Activated T-cell treated with anti-CD3 and anti-CD28 coated beads, Interleukin-2, amount 50 U/mL, for 72 hours (primary cell): ENCODE measurements around the gene MGME1. TPM values are rescaled to one million over a fixed set of nuclear protein-coding genes. Genes with fewer than 3 reads are reported as not detected.

ENCODE experiments used
- ATAC-seq, 2 donors: fragments of 150-1000 bp; cut with Tn5 transposase; replicated peaks in 1 of 2; 2 replicates each; pipeline ENCODE4 v1.10.0; 2021; ENCODE audit warnings: moderate library complexity in 2 of 2, mild to moderate bottlenecking in 1 of 2
- DNase-seq, 2 donors: peaks; one replicate each; pipeline ENCODE4 v3.0.0; 2021 to 2022; ENCODE audit warnings: mixed read lengths in 1 of 2
- H3K27ac Mint-ChIP-seq: one replicate; pipeline ENCODE4 v1.8.0; 2022; ENCODE audit warnings: mild to moderate bottlenecking, moderate library complexity, mixed read lengths
- H3K27me3 Mint-ChIP-seq: one replicate; pipeline ENCODE4 v1.8.0; 2022; ENCODE audit warnings: low read depth, mixed read lengths
- H3K36me3 Mint-ChIP-seq, 2 donors: one replicate each; pipeline ENCODE4 v1.8.0; 2022; ENCODE audit warnings: mixed read lengths in 2 of 2, mild to moderate bottlenecking in 1 of 2; ENCODE audit not compliant: insufficient read depth in 2 of 2
- H3K4me1 Mint-ChIP-seq: one replicate; pipeline ENCODE4 v1.8.0; 2022; ENCODE audit warnings: low read depth, mixed read lengths
- H3K4me3 Mint-ChIP-seq, 2 donors: one replicate each; pipeline ENCODE4 v1.8.0; 2022; ENCODE audit warnings: mild to moderate bottlenecking in 2 of 2, mixed read lengths in 2 of 2, moderate library complexity in 2 of 2
- H3K9me3 Mint-ChIP-seq, 2 donors: one replicate each; pipeline ENCODE4 v1.8.0; 2022; ENCODE audit warnings: mixed read lengths in 2 of 2
- total RNA-seq, 2 donors: library from RNA; stranded (reverse); gene quantifications; one replicate each; pipeline ENCODE4 v1.2.3, GENCODE V29; 2022

The MGME1 gene, protein sequence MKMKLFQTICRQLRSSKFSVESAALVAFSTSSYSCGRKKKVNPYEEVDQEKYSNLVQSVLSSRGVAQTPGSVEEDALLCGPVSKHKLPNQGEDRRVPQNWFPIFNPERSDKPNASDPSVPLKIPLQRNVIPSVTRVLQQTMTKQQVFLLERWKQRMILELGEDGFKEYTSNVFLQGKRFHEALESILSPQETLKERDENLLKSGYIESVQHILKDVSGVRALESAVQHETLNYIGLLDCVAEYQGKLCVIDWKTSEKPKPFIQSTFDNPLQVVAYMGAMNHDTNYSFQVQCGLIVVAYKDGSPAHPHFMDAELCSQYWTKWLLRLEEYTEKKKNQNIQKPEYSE
- total RNA-seq: 10 to 100 TPM; 41.1 to 47.0 TPM

DNA sequence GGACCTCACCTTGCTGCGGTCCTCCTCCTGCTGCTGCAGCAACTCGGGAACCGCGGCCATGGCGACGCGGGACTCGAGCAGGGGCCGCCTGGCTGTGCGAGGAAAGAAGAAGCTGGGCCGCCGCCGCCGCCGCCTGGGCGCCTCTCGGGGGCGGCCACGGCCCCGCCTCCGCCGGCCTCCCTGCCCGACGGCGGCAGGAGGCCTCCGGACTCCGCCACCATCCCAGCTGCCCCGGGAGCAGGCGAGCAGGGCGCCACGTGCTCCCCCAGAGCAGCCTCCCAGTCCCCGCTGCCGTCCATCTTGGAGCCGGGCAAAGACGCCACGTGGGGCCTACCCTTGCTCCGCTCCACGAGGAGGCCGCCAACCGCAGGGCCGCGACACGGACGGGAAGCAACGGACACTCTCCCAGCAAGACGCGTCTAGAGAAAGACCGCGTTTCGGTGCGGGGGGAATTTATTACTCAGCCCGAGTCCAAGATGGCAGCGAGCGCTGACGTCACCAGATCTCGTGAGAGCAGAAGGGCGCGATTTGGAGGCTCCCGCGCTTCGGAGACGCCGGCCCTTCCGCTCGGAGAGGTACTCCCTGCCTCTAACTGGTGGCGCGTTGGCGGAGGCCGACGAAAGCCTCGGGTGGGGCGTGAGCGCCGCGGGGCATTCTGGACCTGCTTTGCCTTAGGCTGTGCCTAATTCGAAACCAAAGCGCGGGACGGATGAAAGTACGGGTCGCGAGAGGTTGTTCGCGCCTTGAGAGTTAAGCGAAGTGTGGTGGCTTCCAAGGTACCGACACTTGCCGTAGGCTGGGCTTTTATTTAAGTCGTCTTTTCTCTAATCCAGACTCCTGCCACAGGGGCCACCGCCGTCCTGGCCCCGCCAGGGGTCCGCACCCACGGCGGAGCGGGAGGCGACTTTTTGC, at the start of gene MGME1, which contains the start of gene SNX5:
Gene MGME1 (plus strand): TSS at position 653 of the 912 bp plus-strand sequence. CDS start 842 bp downstream, outside the sequence.
Gene SNX5 (minus strand): TSS at position 429 of the 912 bp plus-strand sequence. CDS start 369 bp downstream, at position 60.
- peak within 1 kb of the TSS; percentile 100 for H3K27ac Mint-ChIP-seq
- no peaks in the 10 kb centered on the region for H3K9me3 Mint-ChIP-seq
- H3K36me3 Mint-ChIP-seq: peaks cover 25 to 49% of the 10 kb centered on the region in 2 donors
- ATAC-seq (peak; percentile 89 to 93), DNase-seq (peak; percentile 99 to 100)
- peaks cover 64% of the 10 kb centered on the region for H3K4me1 Mint-ChIP-seq
- H3K27me3 Mint-ChIP-seq: no peaks in the 10 kb centered on the region
- H3K4me3 Mint-ChIP-seq: peak within 1 kb of the TSS; percentile 98 to 100

GRCh38 chr20:17919149-17919548, 49.7 kb upstream of the MGME1 start:
- DNase-seq (no peak), ATAC-seq (no peak)
- no peak overlapping the region for H3K4me3 Mint-ChIP-seq
- H3K27me3 Mint-ChIP-seq: peaks cover 7% of the 10 kb centered on the region
- H3K27ac Mint-ChIP-seq: no peak overlapping the region
- H3K36me3 Mint-ChIP-seq: no peaks in the 10 kb centered on the region
- H3K4me1 Mint-ChIP-seq: no peaks in the 10 kb centered on the region
- no peaks in the 10 kb centered on the region for H3K9me3 Mint-ChIP-seq

- Mint-ChIP-seq H3K36me3 (no peaks in the 10 kb centered on the region), H3K9me3 (no peaks in the 10 kb centered on the region), H3K4me3 (no peak overlapping the region), H3K4me1 (no peaks in the 10 kb centered on the region), H3K27me3 (peaks cover 16% of the 10 kb centered on the region), H3K27ac (no peak overlapping the region)
- ATAC-seq (no peak), DNase-seq (no peak)
Measured at GRCh38 chr20:17921774-17922173, 47.0 kb upstream of the MGME1 start.

GRCh38 chr20:17925141-17925939, 43.5 kb upstream of the MGME1 start:
- Mint-ChIP-seq H3K36me3 (no peaks in the 10 kb centered on the region), H3K9me3 (no peaks in the 10 kb centered on the region), H3K4me1 (no peaks in the 10 kb centered on the region), H3K27me3 (peaks cover 23% of the 10 kb centered on the region), H3K4me3 (no peak overlapping the region), H3K27ac (no peak overlapping the region)
- DNase-seq (no peak), ATAC-seq (no peak)

GRCh38 chr20:17925940-17926300, 42.9 kb upstream of the MGME1 start:
- DNase-seq (no peak), ATAC-seq (no peak)
- no peak overlapping the region for H3K4me3 Mint-ChIP-seq
- no peaks in the 10 kb centered on the region for H3K9me3 Mint-ChIP-seq
- H3K27me3 Mint-ChIP-seq: peaks cover 23% of the 10 kb centered on the region
- H3K4me1 Mint-ChIP-seq: no peaks in the 10 kb centered on the region
- H3K27ac Mint-ChIP-seq: no peak overlapping the region
- H3K36me3 Mint-ChIP-seq: no peaks in the 10 kb centered on the region

GRCh38 chr20:17928211-17928611, 40.6 kb upstream of the MGME1 start:
- H3K4me1 Mint-ChIP-seq: no peaks in the 10 kb centered on the region
- peaks cover 23% of the 10 kb centered on the region for H3K27me3 Mint-ChIP-seq
- H3K36me3 Mint-ChIP-seq: peaks cover 0 to 3% of the 10 kb centered on the region in 2 donors
- peaks cover 0 to 2% of the 10 kb centered on the region in 2 donors for H3K9me3 Mint-ChIP-seq
- no peak overlapping the region for H3K4me3 Mint-ChIP-seq
- DNase-seq (no peak), ATAC-seq (no peak)
- H3K27ac Mint-ChIP-seq: no peak overlapping the region

DNA sequence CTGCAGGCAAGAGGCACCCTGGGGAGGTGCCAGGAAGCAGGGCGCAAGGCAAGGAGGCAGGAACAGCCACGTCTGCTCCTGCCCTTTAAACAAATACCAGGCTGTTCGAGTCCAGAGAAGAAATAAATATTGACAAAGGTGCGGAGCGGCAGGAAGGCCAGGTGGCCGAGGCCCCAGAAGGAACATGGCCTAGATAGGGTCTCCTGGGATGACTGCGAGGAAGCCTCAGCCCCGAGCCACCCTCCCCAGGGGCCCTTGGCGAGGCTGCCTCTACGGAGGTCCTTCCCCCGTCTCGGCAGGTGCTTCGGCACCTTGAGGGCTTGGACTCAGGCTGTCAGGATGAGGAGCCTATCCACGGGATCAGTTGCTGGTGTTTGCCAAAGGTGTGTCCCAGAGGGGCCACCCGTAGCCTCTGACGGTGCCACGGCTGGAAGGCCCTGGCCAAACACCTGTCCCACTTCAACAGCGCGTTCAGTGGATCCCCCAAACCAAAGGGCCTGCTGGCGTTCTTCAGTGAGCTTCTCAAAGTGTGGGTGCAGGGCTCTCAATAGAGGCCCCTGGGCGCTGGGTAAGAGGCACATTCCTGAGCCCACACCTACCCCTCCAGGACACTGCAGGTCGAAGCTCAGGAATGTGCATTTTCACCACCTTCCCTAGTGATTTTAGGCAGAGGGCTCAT, 40.0 kb upstream of the MGME1 start:
- Mint-ChIP-seq H3K4me3 (no peak overlapping the region), H3K27me3 (peaks cover 17% of the 10 kb centered on the region), H3K27ac (no peak overlapping the region), H3K36me3 (peaks cover 0 to 3% of the 10 kb centered on the region in 2 donors), H3K9me3 (peaks cover 0 to 2% of the 10 kb centered on the region in 2 donors), H3K4me1 (no peaks in the 10 kb centered on the region)
- DNase-seq: no peak
- no peak for ATAC-seq

DNA sequence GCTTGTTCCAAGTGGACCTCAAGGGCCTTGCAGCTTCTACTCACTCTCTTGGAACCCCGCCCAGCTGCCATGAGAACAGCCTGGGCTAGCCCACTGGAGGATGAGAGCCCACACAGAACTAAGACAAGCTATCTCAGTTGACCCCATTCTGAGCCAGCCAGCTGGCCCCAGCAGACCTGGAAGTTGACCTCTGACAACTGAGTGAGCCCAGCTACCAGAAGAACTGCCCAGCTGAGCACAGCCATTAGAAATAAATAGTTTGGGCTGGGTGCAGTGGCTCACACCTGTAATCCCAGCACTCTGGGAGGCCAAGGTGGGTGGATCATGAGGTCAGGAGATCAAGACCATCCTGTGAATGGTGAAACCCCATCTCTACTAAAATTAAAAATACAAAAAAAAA, 37.3 kb upstream of the MGME1 start:
- Mint-ChIP-seq H3K9me3 (peaks cover 0 to 2% of the 10 kb centered on the region in 2 donors), H3K36me3 (peaks cover 0 to 3% of the 10 kb centered on the region in 2 donors), H3K4me1 (peaks cover 7% of the 10 kb centered on the region), H3K27me3 (peaks cover 10% of the 10 kb centered on the region), H3K27ac (no peak overlapping the region), H3K4me3 (no peak overlapping the region)
- no peak for DNase-seq
- ATAC-seq: no peak

DNA sequence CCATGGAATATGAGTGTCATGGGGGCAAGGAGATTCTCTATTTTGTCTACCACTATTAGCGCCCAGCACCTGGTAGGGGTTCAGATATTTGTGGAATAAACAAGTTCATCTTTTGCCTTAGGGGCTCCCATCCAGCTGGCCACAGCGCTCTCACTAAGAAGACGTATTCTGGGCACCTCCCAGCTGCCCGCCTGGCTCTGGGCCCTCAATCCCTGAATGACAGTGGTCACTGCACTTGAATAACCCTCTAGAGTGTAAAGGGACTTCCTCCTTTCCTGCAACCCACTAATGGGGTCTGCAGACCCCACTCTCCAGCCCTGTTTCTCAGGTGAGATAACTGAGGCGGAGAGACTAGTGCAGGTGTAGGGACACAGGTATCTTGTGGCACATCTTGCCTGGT, 36.4 kb upstream of the MGME1 start:
- DNase-seq (no peak), ATAC-seq (no peak)
- H3K4me3 Mint-ChIP-seq: no peak overlapping the region
- peaks cover 14% of the 10 kb centered on the region for H3K4me1 Mint-ChIP-seq
- peaks cover 1% of the 10 kb centered on the region for H3K27me3 Mint-ChIP-seq
- no peak overlapping the region for H3K27ac Mint-ChIP-seq
- peaks cover 0 to 2% of the 10 kb centered on the region in 2 donors for H3K9me3 Mint-ChIP-seq
- H3K36me3 Mint-ChIP-seq: peaks cover 0 to 3% of the 10 kb centered on the region in 2 donors

DNA sequence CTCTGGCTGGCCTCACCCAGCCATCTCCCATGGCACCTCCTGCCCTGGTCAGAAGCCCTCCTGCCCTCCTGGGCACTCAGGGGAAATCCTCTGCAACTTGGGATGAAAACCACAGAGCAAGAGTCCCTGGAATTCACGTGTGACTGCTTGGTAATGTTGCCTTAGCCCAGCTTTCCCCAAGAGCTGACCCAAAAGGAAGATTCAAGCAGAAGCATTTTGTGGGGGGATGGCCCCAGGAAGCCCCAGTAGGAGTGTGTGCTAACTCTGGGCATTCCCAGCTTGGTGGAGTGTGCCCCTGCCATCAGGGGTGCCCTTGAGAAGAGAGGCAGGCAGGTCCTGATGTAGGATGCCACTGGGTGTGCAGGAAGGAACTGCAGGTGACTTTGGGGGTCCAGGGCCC, 35.7 kb upstream of the MGME1 start:
- no peak overlapping the region for H3K27ac Mint-ChIP-seq
- no peak overlapping the region for H3K4me3 Mint-ChIP-seq
- H3K9me3 Mint-ChIP-seq: peaks cover 0 to 2% of the 10 kb centered on the region in 2 donors
- no peaks in the 10 kb centered on the region for H3K27me3 Mint-ChIP-seq
- peaks cover 0 to 3% of the 10 kb centered on the region in 2 donors for H3K36me3 Mint-ChIP-seq
- H3K4me1 Mint-ChIP-seq: peaks cover 14% of the 10 kb centered on the region
- DNase-seq: no peak
- no peak for ATAC-seq

GRCh38 chr20:17933711-17934110, 35.1 kb upstream of the MGME1 start:
- peaks cover 0 to 3% of the 10 kb centered on the region in 2 donors for H3K36me3 Mint-ChIP-seq
- no peak for ATAC-seq

GRCh38 chr20:17934141-17934862, 34.5 kb upstream of the MGME1 start:
- H3K4me1 Mint-ChIP-seq: peaks cover 14% of the 10 kb centered on the region
- DNase-seq (no peak), ATAC-seq (no peak)
- H3K4me3 Mint-ChIP-seq: no peak overlapping the region
- no peaks in the 10 kb centered on the region for H3K27me3 Mint-ChIP-seq
- H3K9me3 Mint-ChIP-seq: peaks cover 0 to 2% of the 10 kb centered on the region in 2 donors
- no peak overlapping the region for H3K27ac Mint-ChIP-seq
- H3K36me3 Mint-ChIP-seq: peaks cover 0 to 3% of the 10 kb centered on the region in 2 donors

More at GRCh38 chr20:17933711-17934110, 35.1 kb upstream of the MGME1 start:
- DNase-seq: no peak
- peaks cover 14% of the 10 kb centered on the region for H3K4me1 Mint-ChIP-seq
- no peak overlapping the region for H3K4me3 Mint-ChIP-seq
- peaks cover 0 to 2% of the 10 kb centered on the region in 2 donors for H3K9me3 Mint-ChIP-seq
- no peak overlapping the region for H3K27ac Mint-ChIP-seq
- H3K27me3 Mint-ChIP-seq: no peaks in the 10 kb centered on the region
